Measurements from ENCODE around the gene IL22. TPM values are rescaled to one million over a fixed set of nuclear protein-coding genes. Genes with fewer than 3 reads are reported as not detected.

IL22 gene
- total RNA-seq, 1 experiment from 2014 or later, result not detected

GRCh38 chr12:68269779-68270178 lies 16.4 kb upstream of the IL22 start:
- DNase-seq, result no peak
- Histone ChIP-seq H4K20me1 (ENCODE audit: control insufficient read depth, insufficient read depth, insufficient read length) (no peaks in the 10 kb centered on the region), H2BK15ac (ENCODE audit: low read depth, low read length) (no peak overlapping the region), H3K4ac (ENCODE audit: low read depth, low read length) (no peak overlapping the region), H3K9ac (ENCODE audit: extremely low read depth, insufficient read length, low read length) (no peak overlapping the region), H3K23me2 (ENCODE audit: insufficient read length, low read depth, low read length, poor library complexity, severe bottlenecking) (no peaks in the 10 kb centered on the region), H3K79me1 (ENCODE audit: insufficient read depth, low read depth, low read length, poor library complexity, severe bottlenecking) (no peaks in the 10 kb centered on the region), H2BK20ac (ENCODE audit: low read depth, low read length, poor library complexity, severe bottlenecking) (no peak overlapping the region), H3K9me3 (ENCODE audit: control insufficient read depth, low read depth, low read length) (no peaks in the 10 kb centered on the region), H2BK120ac (ENCODE audit: low read depth, low read length, poor library complexity, severe bottlenecking) (no peak overlapping the region), H3K79me2 (ENCODE audit: insufficient read depth, low read length) (no peaks in the 10 kb centered on the region), H4K91ac (ENCODE audit: insufficient read length, low read depth, low read length) (no peak overlapping the region), H3K14ac (ENCODE audit: insufficient read depth, low read length) (no peak overlapping the region), H3K56ac (ENCODE audit: insufficient read length, low read depth, low read length) (no peak overlapping the region), H2AFZ (ENCODE audit: low read length) (no peak overlapping the region), H3K4me2 (ENCODE audit: insufficient read depth, insufficient read length, low read length) (no peak overlapping the region), H3K4me1 (ENCODE audit: insufficient read depth, low read length) (no peaks in the 10 kb centered on the region), H3K27ac (ENCODE audit: insufficient read length, low read depth, low read length) (no peak overlapping the region), H4K5ac (ENCODE audit: insufficient read length, low read depth, low read length) (no peak overlapping the region), H2AK5ac (ENCODE audit: insufficient read length, low read length) (no peak overlapping the region), H3K23ac (ENCODE audit: insufficient read length, low read depth, low read length) (no peak overlapping the region), H2BK5ac (ENCODE audit: insufficient read length, low read length) (no peak overlapping the region), H2BK12ac (ENCODE audit: insufficient read length, low read depth, low read length) (no peak overlapping the region), H4K8ac (replicated peaks; ENCODE audit: insufficient read length, low read depth, low read length) (no peak overlapping the region), H3K27me3 (ENCODE audit: insufficient read depth, low read length) (no peaks in the 10 kb centered on the region), H3T11ph (ENCODE audit: low read length) (no peak overlapping the region), H3K18ac (ENCODE audit: insufficient read length, low read depth, low read length) (no peak overlapping the region)
- no peaks in the 10 kb centered on the region; a peak in 1 of 4 replicates for H3K4me1 Mint-ChIP-seq
- H3K27me3 Mint-ChIP-seq (ENCODE audit: low read depth), result no peaks in the 10 kb centered on the region; the same call in 1 of the 2 replicates
- no peak for TF ChIP-seq CTCF (conservative IDR thresholded peaks at IDR 0.05)
- WGBS (ENCODE audit: extremely low coverage, insufficient read length, low lambda C conversion rate), result no CpG with 5 or more reads among the region's 2 CpGs
- no peak overlapping the region; a peak in 1 of 7 replicates for H3K27ac Mint-ChIP-seq
- H3K4me3 Mint-ChIP-seq, result no peak overlapping the region
- H3K9me3 Mint-ChIP-seq, result no peaks in the 10 kb centered on the region
- H3K36me3 Mint-ChIP-seq (ENCODE audit: insufficient read depth in 1 of 3, low read depth in 3 of 3), result no peaks in the 10 kb centered on the region
